ENCODE measurements around the gene ODAD2. TPM values are rescaled to one million over a fixed set of nuclear protein-coding genes. Genes with fewer than 3 reads are reported as not detected.

The ODAD2 gene
- total RNA-seq, 1 experiment from 2014 or later, result not detected

GRCh38 chr10:28008054-28008453 lies 9.2 kb upstream of the ODAD2 start:
- H3K4me1 ChIP-seq (ENCODE audit: control insufficient read depth, insufficient read depth, low read length), result no peaks in the 10 kb centered on the region
- ChIA-PET CTCF (no interaction called here), POLR2A (no interaction called here)
- in situ Hi-C loops (cut with HindIII; ENCODE audit: low pct_unique_long_range_greater_than_20kb, low sequenced_read_pairs) (no loop called here), intact Hi-C loops (cut with micrococcal nuclease; ENCODE audit: unreplicated experiment) (no loop called here)
- DNase-seq (ENCODE audit: low read depth, low spot score) (no peak), ATAC-seq (no peak)
- no peak overlapping the region for H3K27ac ChIP-seq (ENCODE audit: low read length)
- BruUV-seq (replicated peaks), result no TSS peak
- no peaks in the 10 kb centered on the region for H3K9me3 ChIP-seq (ENCODE audit: control insufficient read depth, insufficient read depth, low read depth, low read length)
- no peaks in the 10 kb centered on the region for H3K36me3 ChIP-seq (ENCODE audit: control insufficient read depth, insufficient read depth, low read length)
- H3K4me3 ChIP-seq (ENCODE audit: low read depth in 2 of 2, low read length in 2 of 2), result no peak overlapping the region
- no peaks in the 10 kb centered on the region for H3K27me3 ChIP-seq (ENCODE audit: control insufficient read depth, insufficient read depth, low read length)
- no peak for TF ChIP-seq TCF7L2 (IDR thresholded peaks at IDR 0.05; ENCODE audit: low read depth, low read length)
- TF ChIP-seq SIN3A (IDR thresholded peaks at IDR 0.05; ENCODE audit: borderline replicate concordance, insufficient read depth, low read depth, low read length), result no peak
- no peak for TF ChIP-seq POLR2AphosphoS5 (IDR thresholded peaks at IDR 0.05; ENCODE audit: low read depth, low read length)
- TF ChIP-seq CTCF (IDR thresholded peaks at IDR 0.05), result no peak
- TF ChIP-seq, protein P1, sequence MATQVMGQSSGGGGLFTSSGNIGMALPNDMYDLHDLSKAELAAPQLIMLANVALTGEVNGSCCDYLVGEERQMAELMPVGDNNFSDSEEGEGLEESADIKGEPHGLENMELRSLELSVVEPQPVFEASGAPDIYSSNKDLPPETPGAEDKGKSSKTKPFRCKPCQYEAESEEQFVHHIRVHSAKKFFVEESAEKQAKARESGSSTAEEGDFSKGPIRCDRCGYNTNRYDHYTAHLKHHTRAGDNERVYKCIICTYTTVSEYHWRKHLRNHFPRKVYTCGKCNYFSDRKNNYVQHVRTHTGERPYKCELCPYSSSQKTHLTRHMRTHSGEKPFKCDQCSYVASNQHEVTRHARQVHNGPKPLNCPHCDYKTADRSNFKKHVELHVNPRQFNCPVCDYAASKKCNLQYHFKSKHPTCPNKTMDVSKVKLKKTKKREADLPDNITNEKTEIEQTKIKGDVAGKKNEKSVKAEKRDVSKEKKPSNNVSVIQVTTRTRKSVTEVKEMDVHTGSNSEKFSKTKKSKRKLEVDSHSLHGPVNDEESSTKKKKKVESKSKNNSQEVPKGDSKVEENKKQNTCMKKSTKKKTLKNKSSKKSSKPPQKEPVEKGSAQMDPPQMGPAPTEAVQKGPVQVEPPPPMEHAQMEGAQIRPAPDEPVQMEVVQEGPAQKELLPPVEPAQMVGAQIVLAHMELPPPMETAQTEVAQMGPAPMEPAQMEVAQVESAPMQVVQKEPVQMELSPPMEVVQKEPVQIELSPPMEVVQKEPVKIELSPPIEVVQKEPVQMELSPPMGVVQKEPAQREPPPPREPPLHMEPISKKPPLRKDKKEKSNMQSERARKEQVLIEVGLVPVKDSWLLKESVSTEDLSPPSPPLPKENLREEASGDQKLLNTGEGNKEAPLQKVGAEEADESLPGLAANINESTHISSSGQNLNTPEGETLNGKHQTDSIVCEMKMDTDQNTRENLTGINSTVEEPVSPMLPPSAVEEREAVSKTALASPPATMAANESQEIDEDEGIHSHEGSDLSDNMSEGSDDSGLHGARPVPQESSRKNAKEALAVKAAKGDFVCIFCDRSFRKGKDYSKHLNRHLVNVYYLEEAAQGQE (IDR thresholded peaks at IDR 0.05; ENCODE audit: insufficient read depth in 1 of 2, low read depth in 2 of 2, low read length in 1 of 2), result no peak

DNA sequence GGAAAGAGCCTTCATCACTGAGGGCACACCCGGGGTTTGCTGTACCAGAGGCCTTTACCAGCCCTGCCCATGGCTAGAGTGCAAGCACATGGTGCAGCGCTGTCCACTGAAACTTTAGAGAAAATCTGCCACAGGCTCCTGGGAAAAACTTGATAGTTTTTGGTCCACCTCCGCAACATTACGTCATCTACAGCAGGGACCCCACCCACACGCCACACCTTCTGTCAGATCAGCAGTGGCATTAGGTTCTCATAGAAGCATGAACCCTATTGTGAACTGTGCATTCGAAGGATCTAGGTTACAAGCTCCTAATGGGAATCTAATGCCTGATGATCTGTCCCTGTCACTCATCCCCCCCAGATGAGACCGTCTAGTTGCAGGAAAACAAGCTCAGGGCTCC lies 2.5 kb upstream of the ODAD2 start:
- H3K27me3 ChIP-seq (ENCODE audit: control insufficient read depth, insufficient read depth, low read length), result no peaks in the 10 kb centered on the region
- DNase-seq (ENCODE audit: low read depth, low spot score) (no peak), ATAC-seq (no peak)
- no peak overlapping the region for H3K4me3 ChIP-seq (ENCODE audit: low read depth in 2 of 2, low read length in 2 of 2)
- intact Hi-C loops (cut with micrococcal nuclease; ENCODE audit: unreplicated experiment), result no loop called here
- no TSS peak for BruUV-seq (replicated peaks)
- no peaks in the 10 kb centered on the region for H3K4me1 ChIP-seq (ENCODE audit: control insufficient read depth, insufficient read depth, low read length)
- ChIA-PET POLR2A (no interaction called here), CTCF (no interaction called here)
- in situ Hi-C loops (cut with HindIII; ENCODE audit: low pct_unique_long_range_greater_than_20kb, low sequenced_read_pairs), result no loop called here
- H3K27ac ChIP-seq (ENCODE audit: low read length), result no peak overlapping the region
- TF ChIP-seq CTCF (IDR thresholded peaks at IDR 0.05) (no peak), TCF7L2 (IDR thresholded peaks at IDR 0.05; ENCODE audit: low read depth, low read length) (no peak), SIN3A (IDR thresholded peaks at IDR 0.05; ENCODE audit: borderline replicate concordance, insufficient read depth, low read depth, low read length) (no peak), POLR2AphosphoS5 (IDR thresholded peaks at IDR 0.05; ENCODE audit: low read depth, low read length) (no peak)
- TF ChIP-seq, protein P1 (IDR thresholded peaks at IDR 0.05; ENCODE audit: insufficient read depth in 1 of 2, low read depth in 2 of 2, low read length in 1 of 2), result no peak
- no peaks in the 10 kb centered on the region for H3K36me3 ChIP-seq (ENCODE audit: control insufficient read depth, insufficient read depth, low read length)
- H3K9me3 ChIP-seq (ENCODE audit: control insufficient read depth, insufficient read depth, low read depth, low read length), result no peaks in the 10 kb centered on the region
